Loucy (cell line): ENCODE results near the gene KCNQ5.

Source experiments
- EZH2phosphoT487 ChIP-seq: fragments of 200-600 bp; IDR thresholded peaks from 2 replicates; pipeline ENCODE4 v1.6.1; 2018; ENCODE audit warnings: antibody characterized with exemption, mild to moderate bottlenecking, moderate library complexity, borderline replicate concordance
- TF ChIP-seq, protein P1 (sequence below): fragments of 200-600 bp; sonication (generic); conservative IDR thresholded peaks from 2 replicates; pipeline ENCODE4 v1.5.1; 2014; ENCODE audit warnings: mild to moderate bottlenecking, antibody characterized with exemption, low read length

DNA sequence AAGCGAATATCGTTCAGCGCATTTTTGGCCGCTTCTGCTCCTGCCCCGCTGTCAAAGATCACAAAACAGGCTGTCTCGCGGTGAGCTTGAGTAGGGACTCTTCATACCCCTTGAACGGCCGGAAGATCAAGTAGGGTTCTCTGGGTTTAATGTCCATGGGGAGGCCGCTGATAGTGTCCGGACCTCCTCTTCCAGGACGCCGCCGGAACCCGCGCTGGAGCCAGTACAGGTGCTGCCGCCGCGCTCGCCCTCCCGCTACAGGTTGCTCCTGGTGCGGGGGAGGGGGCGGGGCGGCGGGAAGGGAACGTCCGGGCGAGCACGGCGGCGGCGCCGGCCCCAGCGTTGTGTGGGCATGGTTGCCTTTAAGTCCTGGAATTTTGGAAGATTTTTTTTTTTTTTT, 536.0 kb downstream of the KCNQ5 start:
- TF ChIP-seq, protein P1, sequence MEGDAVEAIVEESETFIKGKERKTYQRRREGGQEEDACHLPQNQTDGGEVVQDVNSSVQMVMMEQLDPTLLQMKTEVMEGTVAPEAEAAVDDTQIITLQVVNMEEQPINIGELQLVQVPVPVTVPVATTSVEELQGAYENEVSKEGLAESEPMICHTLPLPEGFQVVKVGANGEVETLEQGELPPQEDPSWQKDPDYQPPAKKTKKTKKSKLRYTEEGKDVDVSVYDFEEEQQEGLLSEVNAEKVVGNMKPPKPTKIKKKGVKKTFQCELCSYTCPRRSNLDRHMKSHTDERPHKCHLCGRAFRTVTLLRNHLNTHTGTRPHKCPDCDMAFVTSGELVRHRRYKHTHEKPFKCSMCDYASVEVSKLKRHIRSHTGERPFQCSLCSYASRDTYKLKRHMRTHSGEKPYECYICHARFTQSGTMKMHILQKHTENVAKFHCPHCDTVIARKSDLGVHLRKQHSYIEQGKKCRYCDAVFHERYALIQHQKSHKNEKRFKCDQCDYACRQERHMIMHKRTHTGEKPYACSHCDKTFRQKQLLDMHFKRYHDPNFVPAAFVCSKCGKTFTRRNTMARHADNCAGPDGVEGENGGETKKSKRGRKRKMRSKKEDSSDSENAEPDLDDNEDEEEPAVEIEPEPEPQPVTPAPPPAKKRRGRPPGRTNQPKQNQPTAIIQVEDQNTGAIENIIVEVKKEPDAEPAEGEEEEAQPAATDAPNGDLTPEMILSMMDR: no peak
- no peak for TF ChIP-seq EZH2phosphoT487
